Esophagus (tissue), 2 donors: ENCODE data around the gene PCK1. TPM values are rescaled to one million over a fixed set of nuclear protein-coding genes. Genes with fewer than 3 reads are reported as not detected.

ENCODE experiments used
- H3K27ac ChIP-seq, 2 donors: one replicate each; pipeline ENCODE4 v1.5.1; 2013; ENCODE audit warnings: low read depth in 2 of 2, mild to moderate bottlenecking in 2 of 2, inconsistent platforms in 1 of 2, low read length in 1 of 2, moderate library complexity in 1 of 2
- H3K27me3 ChIP-seq, 2 donors: one replicate each; pipeline ENCODE4 v1.6.1; 2013; ENCODE audit warnings: low read length in 2 of 2, control low read depth in 1 of 2, mild to moderate bottlenecking in 1 of 2; ENCODE audit not compliant: insufficient read depth in 2 of 2, control insufficient read depth in 1 of 2
- H3K36me3 ChIP-seq, 2 donors: one replicate each; pipeline ENCODE4 v1.6.1; 2013; ENCODE audit warnings: low read length in 1 of 2; ENCODE audit not compliant: control insufficient read depth in 2 of 2, insufficient read depth in 2 of 2
- H3K4me1 ChIP-seq, 2 donors: one replicate each; pipeline ENCODE4 v1.6.1; 2013; ENCODE audit warnings: low read length in 1 of 2; ENCODE audit not compliant: control insufficient read depth in 2 of 2, insufficient read depth in 2 of 2
- H3K4me3 ChIP-seq, 2 donors: one replicate each; pipeline ENCODE4 v1.5.1; 2013; ENCODE audit warnings: low read length in 2 of 2, mild to moderate bottlenecking in 2 of 2, low read depth in 1 of 2, moderate library complexity in 1 of 2
- H3K9me3 ChIP-seq, 2 donors: one replicate each; pipeline ENCODE4 v1.6.1; 2013; ENCODE audit warnings: mild to moderate bottlenecking in 2 of 2, low read depth in 1 of 2, low read length in 1 of 2, moderate library complexity in 1 of 2; ENCODE audit not compliant: control insufficient read depth in 2 of 2, insufficient read depth in 1 of 2
- WGBS, 2 donors: extraction: QIAGEN DNeasy Blood & Tissue Kit; methylation state at CpG; one replicate each; pipeline ENCODE4 v1.1.7; 2013; 5-methylcytosine and 5-hydroxymethylcytosine counted together
- polyA plus RNA-seq, 2 donors: library from polyadenylated mRNA; stranded (reverse); fragments of 200-250 nt; gene quantifications; one replicate each; pipeline ENCODE4 v1.2.3, GENCODE V29; 2013
- donor health status: healthy with polysubstance abuse.
- donor health status: Bipolar disorder and iron deficiency.

PCK1 gene
- polyA plus RNA-seq, 2 donors, result 0.12 to 0.25 TPM

- Histone ChIP-seq H3K9me3 (no peaks in the 10 kb centered on the region), H3K27ac (peak overlapping the region; percentile 54 to 60), H3K4me1 (peaks cover 2 to 16% of the 10 kb centered on the region in 2 donors), H3K4me3 (no peak overlapping the region), H3K27me3 (no peaks in the 10 kb centered on the region), H3K36me3 (no peaks in the 10 kb centered on the region)
- WGBS, 2 donors, result 62 to 75% methylated on average over 12 of the region's 12 CpGs
These were observed 14.8 kb upstream of the PCK1 start for GRCh38 chr20:57545927-57546662.

GRCh38 chr20:57546956-57547649 is 13.8 kb upstream of the PCK1 start:
- Histone ChIP-seq H3K4me3 (no peak overlapping the region), H3K9me3 (no peaks in the 10 kb centered on the region), H3K4me1 (peaks cover 2 to 16% of the 10 kb centered on the region in 2 donors), H3K27ac (peak overlapping the region; percentile 32 to 47), H3K27me3 (no peaks in the 10 kb centered on the region), H3K36me3 (no peaks in the 10 kb centered on the region)
- WGBS, 2 donors, result 38 to 49% methylated on average over 8 of the region's 8 CpGs

GRCh38 chr20:57548177-57549058 is 12.5 kb upstream of the PCK1 start:
- Histone ChIP-seq H3K4me3 (no peak overlapping the region), H3K36me3 (no peaks in the 10 kb centered on the region), H3K27ac (no peak overlapping the region), H3K9me3 (no peaks in the 10 kb centered on the region), H3K27me3 (no peaks in the 10 kb centered on the region), H3K4me1 (peaks cover 2 to 16% of the 10 kb centered on the region in 2 donors)
- 70 to 73% methylated on average over 21 of the region's 21 CpGs for WGBS, 2 donors

- Histone ChIP-seq H3K9me3 (no peaks in the 10 kb centered on the region), H3K4me3 (no peak overlapping the region), H3K36me3 (no peaks in the 10 kb centered on the region), H3K27me3 (no peaks in the 10 kb centered on the region), H3K4me1 (peaks cover 0 to 2% of the 10 kb centered on the region in 2 donors), H3K27ac (no peak overlapping the region)
- WGBS, 2 donors, result 63 to 70% methylated on average over 6 of the region's 6 CpGs
These were observed 8.4 kb upstream of the PCK1 start for GRCh38 chr20:57552471-57552870.

DNA sequence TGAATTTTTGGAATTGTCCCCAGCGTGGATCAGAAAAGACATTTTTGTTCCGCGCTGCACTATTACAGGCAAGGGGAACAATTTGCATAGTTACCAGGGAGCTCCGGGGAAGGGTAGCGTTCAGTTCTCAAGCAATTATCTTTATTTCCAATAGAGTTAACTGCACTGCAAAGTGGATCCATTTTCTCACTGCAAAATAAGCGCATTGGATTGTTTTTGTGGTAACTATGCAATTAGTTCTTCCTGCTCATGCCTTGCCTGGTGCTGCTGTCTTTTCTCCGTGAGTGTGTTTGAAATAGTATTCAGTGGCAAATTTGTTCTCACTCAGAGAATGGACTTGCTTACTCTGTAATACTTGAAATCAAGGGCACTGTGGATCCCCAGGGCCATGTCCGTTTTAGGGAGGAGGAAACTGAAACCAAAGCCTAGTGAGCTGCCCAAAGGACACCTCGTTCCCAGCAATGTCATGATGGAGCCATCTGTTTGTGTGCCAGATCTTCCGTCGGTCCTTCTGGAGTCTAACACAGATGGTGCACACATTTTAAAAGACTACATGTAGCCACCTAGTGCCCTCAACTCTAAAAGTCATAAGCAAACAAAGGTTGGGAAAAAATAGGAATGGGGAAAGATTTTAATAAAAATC is 7.4 kb upstream of the PCK1 start:
- no peaks in the 10 kb centered on the region for H3K9me3 ChIP-seq
- no peaks in the 10 kb centered on the region for H3K36me3 ChIP-seq
- no peaks in the 10 kb centered on the region for H3K27me3 ChIP-seq
- no peak overlapping the region for H3K27ac ChIP-seq
- 86 to 87% methylated on average over 11 of the region's 11 CpGs for WGBS, 2 donors
- no peak overlapping the region for H3K4me3 ChIP-seq
- no peaks in the 10 kb centered on the region for H3K4me1 ChIP-seq

GRCh38 chr20:57555457-57556184 is 5.3 kb upstream of the PCK1 start:
- Histone ChIP-seq H3K9me3 (no peaks in the 10 kb centered on the region), H3K27me3 (no peaks in the 10 kb centered on the region), H3K27ac (no peak overlapping the region), H3K4me3 (no peak overlapping the region), H3K36me3 (no peaks in the 10 kb centered on the region), H3K4me1 (no peaks in the 10 kb centered on the region)
- 74 to 83% methylated on average over 11 of the region's 11 CpGs for WGBS, 2 donors

- Histone ChIP-seq H3K4me3 (no peak overlapping the region), H3K27ac (no peak overlapping the region), H3K27me3 (no peaks in the 10 kb centered on the region), H3K4me1 (no peaks in the 10 kb centered on the region), H3K9me3 (no peaks in the 10 kb centered on the region), H3K36me3 (no peaks in the 10 kb centered on the region)
- 81 to 86% methylated on average over 3 of the region's 3 CpGs for WGBS, 2 donors
These were observed 4.0 kb upstream of the PCK1 start for GRCh38 chr20:57556980-57557274.

GRCh38 chr20:57557926-57558613 is 2.8 kb upstream of the PCK1 start:
- Histone ChIP-seq H3K4me3 (no peak overlapping the region), H3K4me1 (no peaks in the 10 kb centered on the region), H3K9me3 (no peaks in the 10 kb centered on the region), H3K27me3 (no peaks in the 10 kb centered on the region), H3K27ac (no peak overlapping the region), H3K36me3 (no peaks in the 10 kb centered on the region)
- 72 to 78% methylated on average over 9 of the region's 9 CpGs for WGBS, 2 donors
